B cell (primary cell): Measurements from ENCODE around the gene FAM72D. TPM values are rescaled to one million over a fixed set of nuclear protein-coding genes. Genes with fewer than 3 reads are reported as not detected.
A peak's percentile ranks its signal among the peaks of the same experiment; 100 is the strongest.
"Not testable (repeated sequence)": the region's sequence is repeated elsewhere in the genome, so short reads cannot be mapped to it uniquely, and the experiment has no call there.

Experiments used
- ATAC-seq: fragments of 200-7000 bp; cut with Tn5 transposase; one replicate; pipeline ENCODE4 v1.10.0; 2021; ENCODE audit warnings: low read depth, mild to moderate bottlenecking, moderate number of reproducible peaks, moderate library complexity
- CTCF ChIA-PET: fragments of 350-600 bp; sonication (Branson Sonifier 250); formaldehyde crosslinking; loops from one replicate; lab custom pipeline; 2021; ENCODE audit warnings: antibody characterized with exemption, inconsistent platforms; lab: Charles Lee
- POLR2A ChIA-PET: fragments of 350-600 bp; sonication (Branson Sonifier 250); formaldehyde crosslinking; loops from one replicate; lab custom pipeline; 2021; ENCODE audit warnings: antibody characterized with exemption; lab: Charles Lee
- DNase-seq: peaks from one replicate; pipeline ENCODE4 v3.0.0; 2013
- H2AFZ ChIP-seq: 2 replicates; pipeline ENCODE4 v1.6.1; 2012; ENCODE audit warnings: mild to moderate bottlenecking, low read depth, low read length; ENCODE audit not compliant: insufficient read depth, poor library complexity, severe bottlenecking
- H3K27ac ChIP-seq, 2 donors: 1 replicate in 1 of 2; 2 replicates in 1 of 2; pipeline ENCODE4 v1.5.1; 2012 to 2013; ENCODE audit warnings: low read length in 2 of 2, mild to moderate bottlenecking in 2 of 2, moderate library complexity in 1 of 2
- H3K27me3 ChIP-seq, 4 experiments: fragments of 200-600 bp in 1 of 4; sonication (generic) in 1 of 4; replicated peaks in 1 of 4; 1 replicate in 2 of 4; 2 replicates in 2 of 4; pipeline versions ENCODE4 v1.6.1 to v1.7.0; 2013 to 2016; ENCODE audit warnings: low read length in 3 of 4, mild to moderate bottlenecking in 2 of 4, mixed read lengths in 1 of 4, moderate library complexity in 1 of 4; ENCODE audit not compliant: insufficient read depth in 4 of 4, control insufficient read depth in 3 of 4; ENCODE audit errors: control extremely low read depth in 1 of 4
- H3K36me3 ChIP-seq, 2 experiments: replicated peaks in 1 of 2; 1 replicate in 1 of 2; 2 replicates in 1 of 2; pipeline versions ENCODE4 v1.6.1 to v1.7.1; 2013; ENCODE audit warnings: low read length in 1 of 2; ENCODE audit not compliant: insufficient read depth in 2 of 2, control insufficient read depth in 1 of 2; ENCODE audit errors: control extremely low read depth in 1 of 2, extremely low read depth in 1 of 2
- H3K4me1 ChIP-seq, 2 donors: fragments of 200-600 bp in 1 of 2; sonication (generic) in 1 of 2; 1 replicate in 1 of 2; 2 replicates in 1 of 2; pipeline versions ENCODE4 v1.5.1 to v1.6.1; 2013 to 2017; ENCODE audit warnings: low read length in 2 of 2; ENCODE audit not compliant: control insufficient read depth in 2 of 2, insufficient read depth in 2 of 2
- H3K4me2 ChIP-seq: replicated peaks from 2 replicates; pipeline ENCODE3; 2012; ENCODE audit warnings: mild to moderate bottlenecking, low read depth, low read length; ENCODE audit not compliant: poor library complexity, severe bottlenecking
- H3K4me3 ChIP-seq, 5 experiments: fragments of 200-600 bp in 1 of 5; sonication (generic) in 1 of 5; 1 replicate in 3 of 5; 2 replicates in 2 of 5; pipeline versions ENCODE4 v1.5.1 to v1.7.0; 2011 to 2016; ENCODE audit warnings: low read length in 4 of 5, mild to moderate bottlenecking in 4 of 5, low read depth in 2 of 5, control low read depth in 1 of 5, moderate library complexity in 1 of 5; ENCODE audit not compliant: insufficient read depth in 1 of 5; ENCODE audit errors: control extremely low read depth in 1 of 5, extremely low read depth in 1 of 5
- H3K79me2 ChIP-seq: fragments of 200-600 bp; sonication (generic); one replicate; pipeline ENCODE4 v1.6.0; 2016; ENCODE audit warnings: low read length; ENCODE audit not compliant: control insufficient read depth, insufficient read depth
- H3K9ac ChIP-seq: fragments of 200-600 bp; sonication (generic); 2 replicates; pipeline ENCODE4 v1.6.1; 2017; ENCODE audit warnings: mild to moderate bottlenecking, low read length, moderate library complexity
- H3K9me3 ChIP-seq, 3 donors: one replicate each; pipeline versions ENCODE4 v1.6.1 to v1.7.1; 2013; ENCODE audit warnings: low read length in 2 of 3; ENCODE audit not compliant: control insufficient read depth in 2 of 3, insufficient read depth in 1 of 3; ENCODE audit errors: control extremely low read depth in 1 of 3
- H4K20me1 ChIP-seq: 2 replicates; pipeline ENCODE4 v1.6.0; 2012; ENCODE audit warnings: mild to moderate bottlenecking, low read length; ENCODE audit not compliant: insufficient read depth, control insufficient read depth, poor library complexity, severe bottlenecking
- H3K27ac Mint-ChIP-seq: one replicate; pipeline ENCODE4 v1.8.0; 2021; ENCODE audit warnings: mixed read lengths
- H3K27me3 Mint-ChIP-seq: one replicate; pipeline ENCODE4 v1.8.0; 2021; ENCODE audit warnings: mixed read lengths
- H3K4me1 Mint-ChIP-seq: one replicate; pipeline ENCODE4 v1.8.0; 2021; ENCODE audit warnings: mixed read lengths
- H3K4me3 Mint-ChIP-seq: one replicate; pipeline ENCODE4 v1.8.0; 2021; ENCODE audit warnings: mixed read lengths
- H3K9me3 Mint-ChIP-seq: one replicate; pipeline ENCODE4 v1.8.0; 2022; ENCODE audit warnings: mixed read lengths; ENCODE audit not compliant: insufficient read depth
- WGBS: methylation state at CpG from one replicate; pipeline ENCODE4 v1.1.5; 2013; ENCODE audit warnings: missing lambda C conversion rate; ENCODE audit not compliant: insufficient coverage; 5-methylcytosine and 5-hydroxymethylcytosine counted together
- intact Hi-C: fragments of 100-400 bp; cut with micrococcal nuclease; formaldehyde crosslinking; loops from one replicate; pipeline ENCODE4 v1.10.0; 2022
- polyA minus RNA-seq: library from RNA; depleted of rRNA, polyadenylated mRNA; stranded (reverse); fragments of >200 nt; gene quantifications from 2 replicates; pipeline ENCODE4 v1.2.3, GENCODE V29; 2012
- polyA plus RNA-seq: library from polyadenylated mRNA; depleted of rRNA; stranded (reverse); fragments of >200 nt; gene quantifications from 2 replicates; pipeline ENCODE4 v1.2.3, GENCODE V29; 2012
- total RNA-seq, 2 donors: library from RNA; stranded (reverse); fragments of 120-200 nt in 1 of 2; gene quantifications; 1 replicate in 1 of 2; 2 replicates in 1 of 2; pipeline versions ENCODE4 v1.2.3 to v1.2.4, GENCODE V29; 2013 to 2022

FAM72D gene
- total RNA-seq (0.32 TPM in 1 of 2 replicates, not detected in the other), polyA plus RNA-seq (0.19 and 0.21 TPM in 2 replicates), polyA minus RNA-seq (0.14 TPM in 1 of 2 replicates, not detected in the other)
- total RNA-seq (2013): 0.21 TPM

- H2AFZ ChIP-seq, H3K27me3 ChIP-seq, intact Hi-C loops, H4K20me1 ChIP-seq, H3K9ac ChIP-seq, H3K79me2 ChIP-seq, DNase-seq, H3K9me3 Mint-ChIP-seq, H3K4me1 Mint-ChIP-seq, H3K4me1 ChIP-seq, H3K27me3 Mint-ChIP-seq, H3K27ac ChIP-seq, H3K36me3 ChIP-seq, CTCF ChIA-PET, POLR2A ChIA-PET, H3K27ac Mint-ChIP-seq, H3K9me3 ChIP-seq, H3K4me2 ChIP-seq: not testable (repeated sequence)
- WGBS: no CpG with 5 or more reads among the region's 47 CpGs
- peak within 1 kb of the TSS in 3 of 5 experiments; percentile 31 to 48 (median 39) for H3K4me3 ChIP-seq
- ATAC-seq: peak; percentile 77
- peak within 1 kb of the TSS; percentile 59 for H3K4me3 Mint-ChIP-seq
Observed at GRCh38 chr1:145095284-145096057, at the start of gene FAM72D, which contains the start of gene SRGAP2B. Gene FAM72D (plus strand): TSS chr1:145095974. CDS start chr1:145096848, 874 bp downstream. Gene SRGAP2B (minus strand): TSS chr1:145095328. CDS start chr1:145092901, 2,427 bp downstream.

GRCh38 chr1:145047553-145047952 lies 48.2 kb upstream of the FAM72D start:
- intact Hi-C loops, POLR2A ChIA-PET, H3K4me1 Mint-ChIP-seq, H3K27ac ChIP-seq, CTCF ChIA-PET, H2AFZ ChIP-seq, H3K27me3 Mint-ChIP-seq, H3K27ac Mint-ChIP-seq, H3K27me3 ChIP-seq, H3K36me3 ChIP-seq, H3K79me2 ChIP-seq, H3K9me3 ChIP-seq, H3K9ac ChIP-seq, H3K4me3 ChIP-seq, DNase-seq, H4K20me1 ChIP-seq, H3K9me3 Mint-ChIP-seq, H3K4me2 ChIP-seq, H3K4me3 Mint-ChIP-seq, H3K4me1 ChIP-seq: not testable (repeated sequence)
- WGBS: no CpG with 5 or more reads among the region's 1 CpG
- peak; percentile 85 for ATAC-seq

GRCh38 chr1:145048181-145048856 lies 47.5 kb upstream of the FAM72D start:
- no CpG with 5 or more reads among the region's 6 CpGs for WGBS
- H3K4me3 ChIP-seq, H3K9ac ChIP-seq, H3K27me3 Mint-ChIP-seq, DNase-seq, ATAC-seq, H3K27ac Mint-ChIP-seq, H3K4me2 ChIP-seq, H3K36me3 ChIP-seq, POLR2A ChIA-PET, H3K4me3 Mint-ChIP-seq, H3K4me1 ChIP-seq, H4K20me1 ChIP-seq, intact Hi-C loops, H3K79me2 ChIP-seq, H2AFZ ChIP-seq, CTCF ChIA-PET, H3K9me3 ChIP-seq, H3K9me3 Mint-ChIP-seq, H3K27ac ChIP-seq, H3K27me3 ChIP-seq, H3K4me1 Mint-ChIP-seq: not testable (repeated sequence)
